IPS-18c (cell line): ENCODE measurements around the gene SLC39A8.

ENCODE experiments used
- H3K4me3 ChIP-seq: 2 replicates; pipeline ENCODE4 v1.7.0; 2013; ENCODE audit warnings: low read depth, mild to moderate bottlenecking, low read length, moderate library complexity; ENCODE audit not compliant: insufficient read depth
- H3K9me3 ChIP-seq: one replicate; pipeline ENCODE4 v1.6.1; 2013; ENCODE audit warnings: mild to moderate bottlenecking, low read length, moderate library complexity; ENCODE audit not compliant: control insufficient read depth, insufficient read depth

Gene SLC39A8

GRCh38 chr4:102218656-102219055 is 126.6 kb downstream of the SLC39A8 start:
- Histone ChIP-seq H3K4me3 (no peak overlapping the region), H3K9me3 (peaks cover 2% of the 10 kb centered on the region)

GRCh38 chr4:102217775-102218355 is 127.4 kb downstream of the SLC39A8 start:
- peaks cover 2% of the 10 kb centered on the region for H3K9me3 ChIP-seq
- no peak overlapping the region for H3K4me3 ChIP-seq

- Histone ChIP-seq H3K4me3 (no peak overlapping the region), H3K9me3 (peaks cover 2% of the 10 kb centered on the region)
Measured at GRCh38 chr4:102217345-102217744, 127.9 kb downstream of the SLC39A8 start.

GRCh38 chr4:102216666-102217065 is 128.6 kb downstream of the SLC39A8 start:
- Histone ChIP-seq H3K9me3 (peaks cover 2% of the 10 kb centered on the region), H3K4me3 (no peak overlapping the region)

- Histone ChIP-seq H3K4me3 (no peak overlapping the region), H3K9me3 (peaks cover 2% of the 10 kb centered on the region)
Measured at GRCh38 chr4:102213031-102213430, 132.3 kb downstream of the SLC39A8 start.
